ENCODE results near the gene AMH. TPM values are rescaled to one million over a fixed set of nuclear protein-coding genes. Genes with fewer than 3 reads are reported as not detected.

Gene AMH
- total RNA-seq, 1 donor from 2014 or later = 5.1 TPM

GRCh38 chr19:2249880-2250765 is 1.0 kb downstream of the AMH start:
- DNase-seq (ENCODE audit: low spot score) = no peak

GRCh38 chr19:2250766-2251105 is 1.6 kb downstream of the AMH start:
- DNase-seq (ENCODE audit: low spot score) = no peak

- DNase-seq (ENCODE audit: low spot score) = no peak
Measured at GRCh38 chr19:2251106-2252054, 2.3 kb downstream of the AMH start.

- no peak for DNase-seq (ENCODE audit: low spot score)
Measured at GRCh38 chr19:2252055-2252796, 3.1 kb downstream of the AMH start.

- DNase-seq (ENCODE audit: low spot score) = no peak
Measured at GRCh38 chr19:2252797-2253105, 3.6 kb downstream of the AMH start.

GRCh38 chr19:2253106-2254063 is 4.3 kb downstream of the AMH start:
- no peak for DNase-seq (ENCODE audit: low spot score)

GRCh38 chr19:2254064-2254872 is 5.1 kb downstream of the AMH start:
- DNase-seq (ENCODE audit: low spot score) = no peak

- no peak for DNase-seq (ENCODE audit: low spot score)
Measured at GRCh38 chr19:2255112-2255845, 6.2 kb downstream of the AMH start.

- DNase-seq (ENCODE audit: low spot score) = no peak
Measured at GRCh38 chr19:2255982-2256685, 7.0 kb downstream of the AMH start, which contains the start of gene JSRP1. TSS of gene JSRP1 (minus strand) at chr19:2256417. CDS start at chr19:2255314, 1,103 bp downstream.

GRCh38 chr19:2259336-2259735 is 10.2 kb downstream of the AMH start:
- no peak for DNase-seq (ENCODE audit: low spot score)

GRCh38 chr19:2260341-2260805 is 11.2 kb downstream of the AMH start:
- DNase-seq (ENCODE audit: low spot score) = no peak

- no peak for DNase-seq (ENCODE audit: low spot score)
Measured at GRCh38 chr19:2261438-2262172, 12.5 kb downstream of the AMH start.

GRCh38 chr19:2266183-2266993 is 17.3 kb downstream of the AMH start:
- peak; percentile 89 for DNase-seq (ENCODE audit: low spot score)

- no peak for DNase-seq (ENCODE audit: low spot score)
Measured at GRCh38 chr19:2268480-2268830, 19.3 kb downstream of the AMH start.

- no peak for DNase-seq (ENCODE audit: low spot score)
Measured at GRCh38 chr19:2268861-2269243, 19.7 kb downstream of the AMH start.

- DNase-seq (ENCODE audit: low spot score) = peak; percentile 98
Measured at GRCh38 chr19:2269244-2270156, 20.4 kb downstream of the AMH start.
